HG03520 (cell line): Measurements from ENCODE around the gene NR2C2.

Experiments used
- ATAC-seq: cut with Tn5 transposase; IDR thresholded peaks from one replicate; pipeline ENCODE4 v1.9.1; 2021; ENCODE audit warnings: mild to moderate bottlenecking, moderate library complexity; ENCODE audit not compliant: unreplicated experiment

Gene NR2C2

DNA sequence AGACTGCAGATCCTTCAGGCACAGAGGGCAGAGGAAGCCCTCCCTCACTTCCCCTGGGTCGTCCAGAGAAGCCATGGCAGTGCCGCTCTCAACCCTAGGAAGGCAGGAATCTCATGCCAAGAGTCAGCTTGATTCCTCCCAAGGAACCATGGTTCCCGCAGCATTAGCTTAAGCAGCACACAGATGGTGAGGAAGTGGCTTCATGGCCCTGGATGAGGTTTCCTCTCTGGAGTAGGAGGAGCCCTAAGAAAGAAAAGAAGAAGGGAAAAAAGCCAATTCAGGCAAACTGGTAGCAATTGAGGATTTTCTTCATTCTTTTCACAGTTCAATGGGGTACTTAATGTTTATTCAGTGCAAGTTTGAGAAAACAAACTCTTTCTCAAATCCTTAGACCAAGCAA, 148.7 kb downstream of the NR2C2 start:
- no peak for ATAC-seq

DNA sequence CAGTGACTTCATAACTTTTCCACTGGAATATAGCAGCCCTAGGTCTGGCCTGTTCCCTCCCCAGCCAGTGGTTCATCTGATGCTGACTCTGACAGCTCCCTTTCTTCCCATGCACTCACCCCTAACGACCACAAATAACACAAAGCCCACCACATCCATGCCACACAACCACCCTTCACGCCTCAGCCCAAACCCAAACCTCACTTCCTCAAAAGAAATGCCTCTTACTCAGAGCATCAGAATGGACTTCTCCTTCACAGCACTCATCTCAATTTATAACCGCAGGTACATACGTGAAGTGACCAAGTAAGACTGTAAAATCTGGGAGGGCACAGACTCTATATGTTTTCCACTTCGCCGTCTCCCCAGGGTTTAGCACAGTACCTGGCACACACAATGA, 150.5 kb downstream of the NR2C2 start:
- no peak for ATAC-seq
